Retinal pigment epithelial cell (primary cell): Measurements from ENCODE around the gene PAMR1.
"Not testable (repeated sequence)": the region's sequence is repeated elsewhere in the genome, so short reads cannot be mapped to it uniquely, and the experiment has no call there.

Experiments used
- DNase-seq: peaks from one replicate; pipeline ENCODE4 v3.0.0-alpha.2; 2010; ENCODE audit warnings: low read depth
- H3K4me3 ChIP-seq: 2 replicates; pipeline ENCODE4 v1.5.1; 2011; ENCODE audit warnings: mild to moderate bottlenecking, low read length, control low read depth, moderate library complexity
- TF ChIP-seq, protein P1 (sequence below): conservative IDR thresholded peaks from 2 replicates; pipeline ENCODE4 v1.5.1; 2011; ENCODE audit warnings: low read depth, low read length, control low read depth, inconsistent platforms

The PAMR1 gene

DNA sequence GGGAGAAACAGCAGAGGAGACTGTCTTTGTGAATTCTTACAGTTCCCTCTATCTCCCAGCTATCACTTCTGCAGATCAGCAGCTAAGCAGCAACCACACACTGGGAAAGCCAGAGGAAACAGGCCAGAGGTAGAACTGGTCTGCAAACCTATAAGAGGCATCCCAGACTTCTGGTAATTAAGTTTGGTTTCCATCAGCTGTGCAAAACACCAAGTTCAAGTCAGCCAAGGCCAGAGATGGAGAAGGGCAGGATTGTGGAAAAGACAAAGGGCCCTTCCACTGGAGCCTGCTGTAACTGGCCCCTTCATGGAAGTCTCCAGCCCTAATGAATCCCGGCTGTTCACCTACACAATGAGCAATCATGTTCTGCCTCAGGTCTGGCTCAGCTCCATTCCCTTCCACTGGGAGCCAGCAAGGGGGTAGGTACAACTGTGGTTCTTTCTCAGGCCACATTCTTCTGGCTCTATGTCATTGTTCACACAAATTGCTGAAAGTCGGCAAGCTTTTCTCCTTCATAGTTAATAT lies 4.6 kb upstream of the PAMR1 start:
- peak; percentile 70 for DNase-seq
- TF ChIP-seq, protein P1, sequence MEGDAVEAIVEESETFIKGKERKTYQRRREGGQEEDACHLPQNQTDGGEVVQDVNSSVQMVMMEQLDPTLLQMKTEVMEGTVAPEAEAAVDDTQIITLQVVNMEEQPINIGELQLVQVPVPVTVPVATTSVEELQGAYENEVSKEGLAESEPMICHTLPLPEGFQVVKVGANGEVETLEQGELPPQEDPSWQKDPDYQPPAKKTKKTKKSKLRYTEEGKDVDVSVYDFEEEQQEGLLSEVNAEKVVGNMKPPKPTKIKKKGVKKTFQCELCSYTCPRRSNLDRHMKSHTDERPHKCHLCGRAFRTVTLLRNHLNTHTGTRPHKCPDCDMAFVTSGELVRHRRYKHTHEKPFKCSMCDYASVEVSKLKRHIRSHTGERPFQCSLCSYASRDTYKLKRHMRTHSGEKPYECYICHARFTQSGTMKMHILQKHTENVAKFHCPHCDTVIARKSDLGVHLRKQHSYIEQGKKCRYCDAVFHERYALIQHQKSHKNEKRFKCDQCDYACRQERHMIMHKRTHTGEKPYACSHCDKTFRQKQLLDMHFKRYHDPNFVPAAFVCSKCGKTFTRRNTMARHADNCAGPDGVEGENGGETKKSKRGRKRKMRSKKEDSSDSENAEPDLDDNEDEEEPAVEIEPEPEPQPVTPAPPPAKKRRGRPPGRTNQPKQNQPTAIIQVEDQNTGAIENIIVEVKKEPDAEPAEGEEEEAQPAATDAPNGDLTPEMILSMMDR = no peak
- H3K4me3 ChIP-seq = no peak overlapping the region

DNA sequence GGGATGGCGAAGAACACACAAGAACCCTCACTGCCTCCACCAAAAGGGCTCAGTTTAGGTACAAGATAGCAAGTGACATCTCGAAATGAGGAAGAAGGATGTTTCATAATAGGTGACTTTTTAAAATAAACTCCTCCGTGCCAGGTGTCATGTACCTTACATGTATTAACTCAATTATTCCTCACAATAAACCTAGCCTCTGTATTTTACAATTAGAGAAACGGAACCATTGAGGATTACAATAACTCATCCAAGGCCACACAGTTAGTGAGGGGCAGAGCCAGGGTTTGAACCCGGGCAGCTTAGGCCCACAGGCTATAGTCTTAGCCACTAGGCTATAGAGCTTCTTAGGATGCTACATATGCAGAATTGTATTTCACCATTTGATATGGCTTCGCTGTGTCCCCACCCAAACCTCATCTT lies 965 bp upstream of the PAMR1 start:
- no peak overlapping the region for H3K4me3 ChIP-seq
- TF ChIP-seq, protein P1 = no peak
- no peak for DNase-seq

DNA sequence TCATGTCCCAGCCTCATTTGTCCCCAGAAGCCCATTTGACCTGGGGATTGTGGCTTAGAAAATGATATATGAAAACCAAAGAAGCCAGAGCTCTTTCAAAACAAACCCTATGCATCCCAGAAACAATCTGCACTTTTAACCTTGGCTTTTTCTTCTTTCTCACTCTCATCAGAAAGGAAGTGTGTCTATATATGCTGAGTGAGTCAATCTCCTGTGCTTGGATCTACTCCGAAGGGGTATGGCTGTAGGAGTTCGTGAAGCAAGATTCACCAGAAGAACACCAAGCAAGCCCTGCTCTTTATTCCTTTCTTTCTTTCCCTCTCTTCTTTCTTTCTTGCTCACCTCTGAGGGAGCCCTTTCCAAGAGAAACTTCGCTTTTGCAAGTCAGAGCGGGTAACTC lies 636 bp downstream of the PAMR1 start:
- no peak for DNase-seq
- TF ChIP-seq, protein P1 = no peak
- H3K4me3 ChIP-seq = no peak overlapping the region

DNA sequence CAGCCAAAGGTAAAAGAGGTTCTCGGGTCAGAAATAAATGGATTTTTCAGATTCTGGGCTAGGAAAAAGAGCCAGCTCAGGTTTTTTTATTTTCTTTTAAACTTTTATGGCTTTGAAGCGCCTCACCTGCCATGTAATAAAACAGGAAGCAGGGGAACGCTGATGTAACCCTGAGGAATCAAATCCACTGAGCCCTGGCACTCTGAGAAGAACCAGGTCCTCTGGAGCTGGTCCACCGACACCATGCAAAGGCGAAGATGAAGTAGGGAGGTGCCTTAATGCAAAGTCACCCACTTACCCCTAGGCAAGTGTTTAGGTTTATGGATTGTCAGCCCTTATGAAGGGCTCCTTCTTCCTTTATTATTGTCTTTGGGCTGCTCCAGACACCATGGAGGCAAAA lies 1.6 kb downstream of the PAMR1 start:
- TF ChIP-seq, protein P1 = no peak
- H3K4me3 ChIP-seq = no peak overlapping the region

DNA sequence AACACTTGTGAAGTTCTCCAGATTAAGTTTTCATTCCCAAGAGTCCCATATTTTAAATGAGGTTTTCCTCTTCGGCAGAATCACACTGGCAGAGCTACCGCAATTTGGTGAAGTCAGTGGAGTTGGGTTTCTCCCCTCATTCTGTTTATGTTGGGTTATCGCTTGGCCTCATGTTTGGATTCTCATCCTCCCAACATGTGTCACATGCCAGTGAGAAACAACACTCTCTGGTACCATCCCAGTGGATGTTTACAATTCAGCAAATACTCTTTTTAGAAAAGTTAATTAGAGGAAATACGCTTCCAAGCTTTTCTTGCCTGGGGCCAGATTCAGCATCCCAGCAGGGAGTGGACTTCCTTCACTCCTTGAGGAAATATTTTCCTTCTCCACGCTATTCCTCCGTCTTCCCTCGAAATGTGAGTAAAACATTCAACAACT lies 2.1 kb downstream of the PAMR1 start:
- no peak for DNase-seq
- H3K4me3 ChIP-seq = no peak overlapping the region
- TF ChIP-seq, protein P1 = no peak

More for the DNA sequence above, 1.6 kb downstream of the PAMR1 start:
- no peak for DNase-seq

DNA sequence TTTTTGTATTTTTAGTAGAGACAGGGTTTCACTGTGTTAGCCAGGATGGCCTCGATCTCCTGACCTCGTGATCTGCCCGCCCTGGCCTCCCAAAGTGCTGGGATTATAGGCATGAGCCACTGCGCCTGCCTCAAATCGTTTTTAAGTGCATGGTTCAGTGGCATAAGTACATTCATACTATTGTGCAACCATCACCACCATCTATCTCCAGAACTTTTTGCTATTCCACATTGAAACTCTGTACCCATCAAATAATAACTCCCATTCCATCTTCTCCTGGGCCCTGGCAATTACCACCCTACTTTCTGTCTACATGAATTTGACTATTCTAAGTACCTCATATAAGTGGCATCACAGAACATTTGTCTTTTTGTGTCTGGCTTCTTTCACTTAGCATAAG lies 3.3 kb downstream of the PAMR1 start:
- H3K4me3 ChIP-seq, DNase-seq: not testable (repeated sequence)

DNA sequence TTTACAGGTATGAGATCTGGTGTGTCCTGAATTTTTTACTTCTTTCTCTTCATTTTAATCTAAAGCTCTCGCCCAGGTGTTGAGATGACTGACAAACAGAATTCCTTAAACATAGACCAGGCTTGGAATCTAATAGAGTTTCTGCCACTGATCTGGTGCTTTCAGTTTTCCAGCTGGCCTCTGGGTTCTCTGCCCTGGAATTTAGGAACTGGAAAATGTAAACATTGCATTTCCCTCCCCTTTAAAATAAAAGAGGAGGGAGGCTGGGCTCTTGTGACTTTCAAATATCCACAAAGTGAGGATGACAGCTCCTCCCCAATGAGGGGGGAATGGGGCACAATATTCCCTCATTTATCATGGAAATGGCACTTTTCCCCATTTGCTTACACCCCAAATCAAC lies 5.0 kb downstream of the PAMR1 start:
- TF ChIP-seq, protein P1 = no peak
- DNase-seq = no peak
- H3K4me3 ChIP-seq = no peak overlapping the region

DNA sequence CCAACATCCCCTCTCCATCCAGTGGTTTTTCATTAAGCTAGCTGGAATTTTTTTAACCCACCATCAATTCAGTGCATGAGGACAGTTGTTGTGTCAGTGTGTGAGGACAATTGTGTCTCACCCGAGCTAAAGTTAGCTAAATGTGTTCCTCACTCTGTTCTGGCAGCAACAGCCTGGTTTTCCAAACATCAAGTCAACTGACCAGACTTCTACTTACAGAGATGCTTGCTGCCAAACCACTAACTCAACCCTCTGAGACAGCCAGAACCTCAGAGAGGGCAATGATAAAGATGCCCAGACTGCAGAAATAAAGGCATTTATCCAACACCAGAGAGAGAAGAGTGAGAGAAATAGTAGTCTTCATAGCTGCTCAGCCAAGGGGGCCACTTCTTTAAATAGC lies 6.7 kb downstream of the PAMR1 start:
- H3K4me3 ChIP-seq = no peak overlapping the region
- DNase-seq = no peak
- TF ChIP-seq, protein P1 = no peak
